Activated CD8-positive, alpha-beta memory T cell treated with anti-CD3 and anti-CD28 coated beads, Interleukin-2, amount 50 U/mL, for 1 hour (primary cell): ENCODE measurements around the gene LATS2.

Experiments used
- DNase-seq: peaks from one replicate; pipeline ENCODE4 v3.0.0-alpha.2; 2020; ENCODE audit errors: extremely low read depth

The LATS2 gene

DNA sequence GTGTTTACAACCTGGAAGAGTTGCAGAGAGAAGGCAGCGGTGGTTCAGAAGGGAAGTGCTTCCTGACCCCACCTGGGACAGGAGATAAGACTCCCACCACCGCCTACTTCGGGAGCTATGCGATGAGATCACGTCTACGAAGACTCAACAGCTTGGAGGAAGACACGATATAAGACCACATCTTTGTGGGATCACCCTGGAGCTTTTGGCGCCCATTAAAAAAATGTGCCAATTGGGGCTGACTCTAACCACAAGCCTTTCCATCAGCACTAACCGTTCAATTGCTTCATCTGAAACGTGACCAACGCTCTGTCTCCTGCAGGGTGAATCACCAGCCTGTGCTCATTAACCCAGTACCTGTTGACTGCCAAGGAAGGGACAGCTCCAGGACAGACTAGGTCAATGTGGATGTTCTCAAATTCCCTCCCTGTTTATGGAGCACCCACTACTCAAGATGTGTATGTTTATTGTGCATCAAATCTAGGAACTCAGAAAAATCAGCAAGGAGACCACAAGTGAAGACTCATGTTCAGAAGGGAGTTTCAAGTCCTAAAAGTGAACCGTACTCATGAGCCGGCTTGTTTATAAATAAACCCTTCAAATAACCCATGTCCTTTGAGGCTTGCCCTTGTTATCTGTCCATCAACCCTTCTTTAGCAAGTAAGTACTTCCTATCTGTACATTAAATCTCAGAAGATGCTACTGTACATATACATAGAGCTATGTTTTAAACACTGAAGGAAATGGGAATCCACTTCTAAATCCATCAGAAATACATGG lies 67.5 kb downstream of the LATS2 start:
- DNase-seq, result no peak

DNA sequence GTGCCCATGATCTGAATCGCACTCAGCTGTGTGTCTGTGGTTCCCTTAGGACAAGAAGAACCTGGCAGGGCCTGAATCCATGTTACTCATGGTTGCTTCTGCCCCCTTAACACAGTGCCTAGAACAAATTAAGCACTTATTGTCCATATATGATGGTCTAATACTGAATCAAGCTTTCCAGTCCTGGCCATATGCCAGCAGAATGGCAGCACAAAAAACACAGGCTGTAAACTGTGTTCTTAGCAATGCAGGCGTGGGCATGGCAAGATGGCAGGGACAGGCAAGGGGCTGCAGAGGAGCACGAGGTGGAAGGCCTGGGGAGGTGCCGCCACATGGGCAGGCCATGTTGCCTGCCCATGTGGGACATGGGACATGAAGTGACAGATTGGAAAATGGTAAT lies 68.2 kb downstream of the LATS2 start:
- no peak for DNase-seq

DNA sequence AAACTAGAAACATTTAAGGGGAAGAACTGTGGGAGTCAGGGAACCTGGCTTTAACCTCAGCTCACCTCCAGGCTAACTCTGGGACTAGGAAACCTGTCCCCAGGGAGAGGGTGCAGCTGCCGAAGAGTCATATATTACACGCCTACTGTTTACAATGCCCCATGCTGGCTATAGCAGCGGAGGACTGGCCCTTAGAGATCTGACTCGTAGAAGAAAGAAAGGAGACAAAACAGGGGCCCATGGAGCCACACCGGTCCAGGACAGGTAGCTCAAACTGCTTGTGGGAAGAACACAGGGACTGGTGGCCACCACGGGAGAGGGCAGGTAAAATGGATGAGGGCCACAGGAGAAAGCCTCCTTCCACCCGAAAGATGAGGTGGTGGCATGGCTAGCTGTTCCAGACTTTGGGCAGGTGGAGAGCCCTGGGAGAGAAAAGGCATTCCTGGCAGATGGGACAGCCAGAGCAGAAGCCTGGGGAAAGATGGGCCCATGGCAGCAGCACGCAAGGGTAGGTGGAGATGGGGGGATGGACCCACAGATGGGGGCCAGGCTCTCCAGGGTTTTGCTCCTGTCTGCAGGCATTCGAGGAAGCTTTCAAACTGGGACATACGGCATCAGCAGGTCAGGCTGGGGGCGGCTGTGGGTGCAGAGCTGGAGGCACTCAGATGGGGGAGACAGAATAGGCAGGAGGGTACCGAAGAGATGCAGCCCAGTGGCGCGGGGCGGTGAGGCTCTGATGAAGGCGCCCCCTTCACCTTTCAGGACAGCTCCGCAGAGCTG lies 69.5 kb downstream of the LATS2 start:
- no peak for DNase-seq

DNA sequence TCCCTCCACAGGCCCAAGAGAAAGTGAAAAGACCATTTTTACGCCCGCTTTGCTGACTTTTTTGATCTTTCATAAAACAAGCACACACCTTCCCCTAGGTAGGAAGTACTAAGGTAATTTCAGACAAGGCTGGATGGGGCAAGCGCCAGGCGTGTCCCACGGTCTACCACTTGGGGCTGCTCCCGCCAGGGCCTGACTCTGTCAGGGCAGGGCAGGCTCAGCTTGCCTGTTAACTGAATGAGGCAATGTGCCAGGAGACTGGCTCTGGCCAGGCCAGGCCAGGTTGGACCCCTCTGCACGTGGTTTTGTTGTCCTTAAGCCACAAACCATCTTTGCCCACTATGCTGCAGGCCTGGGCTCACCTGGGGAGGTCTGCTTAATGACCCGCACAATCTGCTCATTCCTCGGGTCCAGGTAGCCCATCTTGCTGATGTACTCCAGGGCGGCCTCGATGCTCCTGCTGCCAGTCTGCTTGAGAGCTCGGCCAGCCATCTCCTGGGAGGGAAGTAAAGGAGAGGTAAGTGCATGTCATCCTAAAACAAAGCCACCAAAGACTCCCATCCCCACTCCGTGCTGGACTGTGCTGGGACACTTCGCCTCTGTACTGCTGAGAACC lies 70.4 kb downstream of the LATS2 start:
- DNase-seq, result no peak

DNA sequence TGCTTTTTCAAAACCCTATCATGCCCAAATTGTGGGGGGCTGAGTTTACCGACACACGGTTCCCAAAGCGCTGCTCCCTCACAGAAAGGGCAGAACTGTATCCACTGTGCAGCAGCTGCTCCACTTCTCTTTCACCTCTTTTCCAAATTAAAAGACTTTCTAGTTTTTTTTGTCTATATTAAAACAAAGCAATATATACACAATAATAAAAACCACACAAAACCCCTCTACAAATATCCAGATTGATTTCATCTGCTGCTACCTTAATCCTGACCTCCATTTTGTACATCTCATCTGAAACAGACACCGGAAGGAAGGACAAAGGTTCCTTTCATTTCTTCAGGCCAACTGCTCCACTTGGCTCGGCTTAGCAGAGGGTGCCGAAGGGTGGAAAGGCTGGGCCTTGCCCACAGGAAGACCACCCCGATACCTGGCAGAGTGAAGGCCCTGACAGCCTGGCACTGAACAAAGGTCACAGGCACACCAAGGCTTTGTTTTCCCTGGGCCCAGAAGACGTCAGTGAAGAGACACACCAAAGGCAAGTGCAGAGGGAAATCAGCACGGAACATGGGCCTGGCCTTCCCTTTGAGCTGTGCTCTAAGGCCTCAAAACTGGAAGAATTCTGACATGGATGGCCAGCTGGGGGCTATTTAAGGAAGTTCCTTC lies 71.6 kb downstream of the LATS2 start:
- DNase-seq, result no peak

DNA sequence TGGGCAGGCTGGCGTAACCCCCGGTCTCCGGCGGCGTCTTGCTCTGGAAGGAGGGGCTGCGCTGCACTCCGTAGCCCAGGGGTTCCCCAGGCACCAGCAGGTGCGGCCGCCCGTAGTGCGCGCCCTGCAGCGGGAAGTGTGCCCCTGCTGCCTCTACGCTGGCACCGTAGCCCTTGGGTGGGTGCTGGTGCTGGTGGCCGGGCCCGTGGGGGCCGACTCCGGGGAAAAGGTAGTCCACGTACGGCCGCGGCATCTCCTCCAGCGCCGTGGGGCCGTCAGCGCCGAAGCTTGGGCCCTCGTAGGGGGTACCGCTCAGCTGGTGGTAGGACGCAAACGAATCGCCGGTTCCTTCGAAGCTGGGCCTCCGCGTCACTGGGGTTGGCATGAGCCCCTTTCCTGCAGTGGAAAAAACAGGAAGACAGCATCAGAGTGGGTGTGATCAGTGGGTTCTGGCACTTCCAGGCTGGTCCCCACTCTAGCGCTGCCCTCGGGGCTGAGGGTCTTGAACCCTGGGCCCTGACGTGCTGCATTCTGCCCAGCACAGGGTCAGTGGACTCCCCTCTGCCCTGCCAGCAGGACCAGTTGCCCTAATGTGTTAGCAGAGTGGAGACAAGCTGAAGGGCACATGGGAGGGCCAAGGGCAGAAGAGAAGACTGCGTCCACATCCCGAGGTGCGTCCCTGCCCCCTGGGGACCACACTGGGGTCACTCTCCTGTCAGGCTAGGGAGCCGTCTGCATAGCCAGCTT lies 72.3 kb downstream of the LATS2 start:
- no peak for DNase-seq

DNA sequence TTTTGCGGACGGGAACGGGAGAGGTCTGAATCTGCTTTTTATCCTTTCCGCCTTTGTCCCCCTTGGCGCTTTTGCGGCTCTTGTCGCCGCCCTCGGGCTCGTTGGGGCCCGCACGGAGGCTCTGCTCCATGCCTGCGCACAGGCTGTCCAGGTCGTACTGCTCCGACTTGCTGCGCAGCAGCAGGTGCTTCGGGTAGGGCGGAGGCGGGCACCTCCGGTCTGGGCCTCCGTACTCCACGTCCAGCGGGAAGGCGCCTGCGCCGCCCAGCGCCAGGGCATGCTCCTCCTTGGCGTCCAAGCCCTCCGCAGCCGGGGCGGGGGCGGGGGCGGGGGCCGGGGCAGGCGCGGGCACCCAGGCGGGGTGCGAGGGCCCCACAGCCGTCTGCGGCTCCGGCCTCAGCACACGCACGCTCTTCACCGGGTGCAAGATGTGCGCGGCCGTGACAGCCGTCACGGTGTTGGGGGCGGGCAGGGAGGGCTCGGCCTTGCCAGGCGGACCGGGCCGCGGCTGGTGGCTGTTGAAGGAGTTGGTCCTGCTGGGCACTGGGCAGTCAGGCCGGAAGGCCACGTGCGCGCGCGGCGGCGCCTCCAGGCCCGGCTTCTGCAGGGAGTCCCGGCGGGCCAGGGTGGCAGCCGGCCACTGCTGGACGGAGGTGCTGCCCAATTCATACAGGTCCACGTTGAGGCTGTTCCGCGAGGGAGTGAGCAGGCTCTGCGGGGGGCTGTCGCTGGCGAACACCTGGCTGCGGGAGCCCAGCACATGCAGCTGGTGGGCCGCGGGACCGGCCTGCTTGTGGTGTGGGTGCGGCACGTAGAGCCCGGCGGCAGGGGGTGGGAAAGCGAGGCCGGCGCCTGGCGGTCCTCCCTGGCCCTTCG lies 73.1 kb downstream of the LATS2 start:
- no peak for DNase-seq

DNA sequence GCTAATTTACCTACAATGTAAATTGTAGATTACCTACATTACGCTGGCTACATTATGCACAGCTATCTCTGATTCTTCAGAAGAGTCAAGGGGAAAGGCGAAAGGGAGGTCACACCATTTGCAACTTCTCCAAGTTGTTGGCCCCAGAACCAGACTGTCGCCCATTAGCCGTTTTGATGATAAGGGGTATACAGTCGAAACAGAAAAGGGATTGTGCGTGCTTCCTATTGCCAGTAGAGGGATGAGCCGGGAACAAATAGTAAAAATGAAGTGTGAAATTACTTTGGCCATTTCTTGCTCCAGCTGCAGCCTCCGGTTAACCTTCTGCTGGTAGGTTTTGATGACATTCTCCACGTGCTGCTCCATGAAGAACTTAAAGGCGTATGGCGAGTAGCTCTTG lies 73.8 kb downstream of the LATS2 start:
- no peak for DNase-seq

DNA sequence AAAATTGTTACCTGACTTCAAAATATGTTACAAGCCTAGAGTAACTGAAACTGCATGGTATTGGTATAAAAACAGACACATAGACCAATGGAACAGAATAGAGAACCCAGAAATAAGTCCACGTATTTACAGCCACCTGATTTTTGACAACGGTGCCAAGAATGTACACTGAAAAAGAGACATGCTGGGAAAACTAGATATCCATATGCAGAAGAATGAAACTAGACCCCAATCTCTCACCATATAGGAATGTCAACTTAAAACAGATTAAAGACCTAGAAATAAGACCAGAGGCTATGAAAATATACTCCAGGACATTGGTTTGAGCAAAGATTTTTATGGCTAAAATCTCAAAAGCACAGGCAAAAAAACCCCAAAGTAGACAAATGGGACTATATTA lies 76.5 kb downstream of the LATS2 start:
- DNase-seq, result no peak

DNA sequence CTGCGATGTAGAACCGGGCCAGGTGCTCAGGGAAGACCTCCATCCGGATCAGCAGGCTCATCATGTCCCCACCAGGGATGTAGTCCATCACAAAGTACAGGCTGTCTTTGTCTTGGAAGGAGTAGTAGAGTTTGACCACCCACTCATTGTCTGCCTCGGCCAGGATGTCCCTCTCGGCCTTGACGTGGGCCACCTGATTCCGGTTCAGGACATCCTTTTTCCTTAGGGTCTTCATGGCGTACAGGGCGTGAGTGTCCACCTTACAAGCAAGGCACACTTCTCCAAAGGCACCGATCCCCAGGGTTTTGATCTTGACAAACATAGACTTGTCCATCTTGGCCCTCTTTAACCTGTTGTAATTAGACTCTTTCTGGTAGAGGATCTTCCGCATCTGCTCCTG lies 78.0 kb downstream of the LATS2 start:
- no peak for DNase-seq

DNA sequence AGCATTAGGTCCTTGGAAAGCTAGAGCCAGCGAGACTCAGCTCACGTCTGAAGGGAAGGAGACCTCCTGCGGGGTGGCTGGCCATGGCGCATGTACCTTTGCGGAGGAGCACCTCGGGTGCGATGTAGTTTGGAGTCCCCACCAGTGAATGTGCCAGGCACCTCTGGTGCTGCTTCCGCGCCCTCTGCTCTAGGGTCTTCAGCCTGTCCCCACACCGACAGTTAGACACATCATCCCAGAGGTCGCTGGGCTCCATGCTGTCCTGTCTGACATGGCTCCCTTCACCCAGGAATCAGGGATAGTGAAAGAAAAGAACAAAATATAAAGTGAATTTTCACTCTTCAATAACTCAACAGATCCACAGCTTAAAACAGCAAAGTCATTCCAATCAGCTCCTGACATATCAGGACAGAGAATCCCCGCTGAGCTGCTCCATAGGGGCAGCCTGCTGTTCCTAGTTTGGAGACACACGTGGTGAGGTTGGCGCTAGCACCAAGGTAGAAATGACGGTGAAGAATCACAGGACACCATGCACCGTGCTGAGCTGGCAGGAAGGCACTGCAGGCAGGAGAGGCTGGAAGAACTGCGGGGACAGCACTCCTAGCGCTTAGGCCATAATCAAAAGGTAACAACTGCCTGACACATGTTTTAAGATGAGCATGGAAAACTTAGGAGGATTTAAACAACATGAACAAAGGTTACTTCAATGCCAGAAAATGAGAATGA lies 79.9 kb downstream of the LATS2 start:
- no peak for DNase-seq

DNA sequence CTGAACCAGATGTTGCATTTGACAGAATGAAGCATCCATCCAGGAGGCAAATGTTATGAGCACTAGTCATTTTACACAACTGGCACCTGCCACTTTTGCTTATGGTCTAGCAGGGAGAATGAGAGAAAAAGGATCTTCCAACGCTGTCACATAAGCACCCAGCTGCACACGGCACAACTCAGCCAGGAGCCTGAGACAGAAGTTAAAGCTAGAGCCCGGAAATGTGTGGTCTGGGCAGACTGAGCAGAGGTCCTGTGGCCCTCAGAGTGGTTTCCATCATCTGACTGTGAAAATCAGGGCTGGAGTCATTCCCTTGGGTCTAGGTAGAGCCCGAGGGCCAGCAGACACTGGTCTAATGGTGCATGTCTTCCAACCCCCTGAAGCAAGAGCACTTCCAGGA lies 80.5 kb downstream of the LATS2 start:
- no peak for DNase-seq

DNA sequence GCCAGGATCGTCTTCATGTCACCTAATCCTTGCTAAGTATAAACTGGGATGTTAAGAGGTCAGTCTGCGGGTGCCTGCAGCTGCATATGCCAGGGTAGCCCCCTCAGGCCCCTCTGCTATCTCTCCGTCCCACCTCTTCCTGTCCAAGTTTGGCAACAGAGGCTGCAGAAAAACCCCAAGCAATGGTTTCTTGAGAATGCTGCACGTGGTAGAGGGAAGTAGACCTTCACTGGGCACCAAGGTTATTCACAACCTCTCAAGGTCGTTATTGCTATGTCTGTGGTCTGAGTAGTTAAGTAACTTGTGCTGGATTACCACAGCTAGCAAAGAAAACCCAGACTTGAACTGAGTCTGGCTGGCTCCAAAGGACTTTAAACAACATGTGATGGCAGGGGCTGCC lies 81.0 kb downstream of the LATS2 start:
- no peak for DNase-seq

DNA sequence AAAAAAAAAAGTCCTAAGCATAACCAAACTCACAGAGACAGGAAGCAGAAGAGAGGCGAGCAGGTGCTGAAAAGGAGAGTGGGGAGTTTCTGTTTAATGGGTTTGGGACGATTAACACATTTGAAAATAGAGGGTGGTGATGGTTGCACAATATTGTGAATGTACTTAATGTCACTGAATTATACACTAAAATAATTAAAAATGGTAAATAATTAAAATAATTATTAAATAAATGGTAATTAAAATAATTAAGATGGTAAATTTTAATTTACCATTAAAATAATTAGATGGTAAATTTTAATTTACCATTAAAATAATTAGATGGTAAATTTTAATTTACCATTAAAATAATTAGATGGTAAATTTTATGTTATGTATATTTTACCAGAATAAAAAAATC lies 84.0 kb downstream of the LATS2 start:
- DNase-seq, result no peak

DNA sequence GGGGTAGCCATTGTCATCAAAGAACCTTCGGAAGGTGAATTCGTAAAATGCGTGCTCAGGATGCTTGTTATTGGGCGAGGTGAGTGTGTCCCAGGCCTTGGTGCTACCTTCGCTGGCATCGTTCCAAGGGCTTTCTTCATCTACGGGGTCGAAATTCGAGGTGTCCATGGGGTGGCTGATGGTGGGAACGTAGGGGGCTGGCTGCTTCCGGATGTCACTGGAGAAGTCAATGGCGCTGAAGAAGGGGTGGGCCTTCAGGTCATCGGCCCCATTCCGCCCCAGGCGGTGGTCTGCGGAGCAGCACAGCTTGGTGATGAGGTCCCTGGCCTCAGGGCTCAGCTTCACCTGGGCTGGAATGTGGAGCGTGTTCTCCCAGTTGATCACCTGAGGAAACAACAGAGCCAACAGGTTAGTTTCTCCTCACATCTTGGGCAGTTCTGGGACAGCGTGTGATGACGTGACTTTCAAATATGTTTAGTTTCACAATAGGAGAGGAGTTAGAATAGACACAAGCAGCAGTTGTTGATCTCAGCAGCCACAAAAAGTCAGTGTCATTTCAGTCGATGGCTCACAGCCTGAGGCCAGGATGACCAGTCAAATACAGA lies 86.3 kb downstream of the LATS2 start:
- no peak for DNase-seq

DNA sequence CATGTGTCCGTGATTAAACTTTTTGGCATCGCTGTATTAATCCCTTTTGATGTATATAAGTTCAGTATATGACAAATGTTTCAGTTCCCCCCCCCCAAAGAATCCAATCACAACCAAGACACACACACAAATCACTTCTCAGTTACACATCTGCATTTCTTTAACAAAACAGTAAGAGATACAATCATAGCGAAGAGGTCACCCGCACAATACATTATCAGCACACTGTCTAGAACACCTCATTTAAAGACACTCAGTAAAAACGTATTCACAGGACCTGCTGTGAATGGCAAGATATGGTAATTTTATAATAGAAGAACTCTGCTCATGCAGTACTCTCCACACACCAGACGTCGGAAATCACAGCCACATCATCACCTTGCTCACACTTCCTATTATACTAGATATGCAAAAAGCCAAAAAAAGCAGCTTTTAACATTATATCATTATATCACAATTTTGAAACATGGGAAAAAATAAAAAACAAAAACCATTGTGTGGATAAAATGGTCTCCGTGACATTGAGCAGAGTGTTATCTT lies 87.4 kb downstream of the LATS2 start:
- DNase-seq, result no peak

DNA sequence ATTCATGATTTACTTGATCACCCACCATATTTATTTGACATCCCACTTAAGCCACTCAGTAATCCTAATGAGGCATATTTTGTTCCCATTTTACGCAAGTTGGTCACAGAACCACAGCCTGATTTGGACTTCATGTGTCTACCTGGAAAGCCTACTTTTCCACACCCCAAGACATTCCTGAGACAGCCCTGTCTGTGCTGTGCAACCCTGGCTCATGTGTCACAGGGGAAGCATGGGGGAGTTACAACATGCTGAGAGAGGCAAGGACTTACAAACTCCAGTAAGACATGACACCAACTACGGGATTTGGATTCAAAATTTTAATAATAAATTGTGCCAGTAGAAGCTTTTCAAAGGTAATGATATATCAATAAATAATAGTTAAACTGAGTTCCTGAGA lies 88.7 kb downstream of the LATS2 start:
- DNase-seq, result no peak

DNA sequence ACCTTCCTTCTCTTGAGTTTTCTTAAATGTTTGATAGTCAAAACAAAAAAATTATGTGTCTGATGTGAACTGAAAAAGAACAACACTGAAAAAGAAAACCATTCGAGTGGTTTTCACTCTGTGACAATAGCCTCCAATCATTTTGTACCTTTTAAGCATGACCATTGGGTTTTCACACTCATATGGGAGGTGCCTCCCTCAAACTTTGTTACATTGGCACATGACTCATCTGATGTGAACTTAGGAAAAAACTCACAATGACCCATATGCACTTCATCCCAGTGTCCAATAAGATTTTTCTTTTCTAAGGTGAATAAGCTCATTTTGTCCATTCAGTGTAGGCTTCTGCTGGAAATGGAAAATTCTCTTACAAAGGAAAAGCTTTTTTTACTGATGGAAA lies 92.2 kb downstream of the LATS2 start:
- no peak for DNase-seq

DNA sequence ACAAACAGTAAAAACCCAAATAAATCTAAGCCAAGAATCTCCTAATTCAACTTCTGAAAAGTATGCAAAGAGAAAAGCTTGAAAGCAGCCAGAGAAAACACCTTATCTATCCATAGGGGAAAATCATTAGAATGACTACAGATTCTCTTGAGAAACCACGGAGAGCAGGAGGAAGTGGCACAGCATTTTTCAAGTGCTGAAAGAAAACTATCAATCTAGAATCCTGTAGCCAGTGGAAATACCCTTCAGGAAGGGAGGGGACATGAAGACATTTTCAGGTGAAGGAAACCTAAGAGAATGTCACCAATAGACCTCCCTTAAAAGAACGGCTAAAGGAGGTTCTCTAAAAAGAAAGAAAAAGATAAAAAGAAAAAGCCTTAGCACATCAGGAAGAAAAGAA lies 92.6 kb downstream of the LATS2 start:
- DNase-seq, result no peak
